GM12878 (cell line): ENCODE measurements around the gene LRSAM1. TPM values are rescaled to one million over a fixed set of nuclear protein-coding genes. Genes with fewer than 3 reads are reported as not detected.

Experiments
- ATAC-seq: fragments of 200-7000 bp; cut with Tn5 transposase; 3 replicates; pipeline ENCODE4 v1.9.1; 2020; ENCODE audit warnings: mild to moderate bottlenecking, moderate library complexity
- BruUV-seq: library from RNA; stranded (reverse); fragments of 400-500 nt; replicated peaks from 2 replicates; lab custom pipeline; 2021; lab: Mats Ljungman, UMichigan
- CTCF ChIA-PET: fragments of 300-600 bp; sonication (Branson Sonifier 250); formaldehyde crosslinking; extraction: SDS; loops from one replicate; lab custom pipeline; 2021; ENCODE audit warnings: inconsistent platforms; lab: Yijun Ruan, JAX
- POLR2A ChIA-PET: fragments of 350-600 bp; formaldehyde crosslinking; extraction: SDS; loops from one replicate; lab custom pipeline; 2021; ENCODE audit warnings: inconsistent platforms; lab: Charles Lee
- RAD21 ChIA-PET: fragments of 300-600 bp; sonication (Branson Sonifier 250); formaldehyde crosslinking; loops from one replicate; lab custom pipeline; 2023; ENCODE audit warnings: antibody characterized with exemption; ENCODE audit not compliant: unreplicated experiment; lab: Charles Lee
- SMC1A ChIA-PET: fragments of 300-600 bp; sonication (Branson Sonifier 250); formaldehyde crosslinking; loops from one replicate; lab custom pipeline; 2023; ENCODE audit not compliant: unreplicated experiment, uncharacterized antibody; lab: Charles Lee
- DNase-seq: peaks from one replicate; pipeline ENCODE4 v3.0.0-alpha.2; 2011; ENCODE audit warnings: low read depth, low spot score
- FAIRE-seq: peaks from 3 replicates; lab custom pipeline; 2011; peaks lifted over from hg19 to GRCh38; lab: Jason Lieb, UNC
- H2AFZ ChIP-seq: 2 replicates; pipeline ENCODE4 v1.6.0; 2011; ENCODE audit warnings: low read depth, low read length, control low read depth; ENCODE audit not compliant: control insufficient read depth
- H3K27ac ChIP-seq: 2 replicates; pipeline ENCODE4 v1.5.1; 2011; ENCODE audit warnings: control low read depth; ENCODE audit not compliant: control insufficient read depth, insufficient read depth
- H3K27me3 ChIP-seq, 2 experiments: replicated peaks in 1 of 2; 2 replicates each; pipeline versions ENCODE4 v1.6.0 to v1.6.1; 2011; ENCODE audit warnings: low read length in 1 of 2; ENCODE audit not compliant: control insufficient read depth in 2 of 2, insufficient read depth in 2 of 2
- H3K36me3 ChIP-seq, 2 experiments: 2 replicates each; pipeline ENCODE4 v1.5.1; 2011; ENCODE audit warnings: low read length in 1 of 2; ENCODE audit not compliant: control insufficient read depth in 2 of 2, insufficient read depth in 2 of 2
- H3K4me1 ChIP-seq: 2 replicates; pipeline ENCODE4 v1.6.1; 2011; ENCODE audit warnings: mild to moderate bottlenecking, low read length, moderate library complexity, mixed read lengths; ENCODE audit not compliant: control insufficient read depth, insufficient read depth
- H3K4me2 ChIP-seq: 2 replicates; pipeline ENCODE4 v1.6.0; 2011; ENCODE audit warnings: control low read depth; ENCODE audit not compliant: control insufficient read depth, insufficient read depth
- H3K4me3 ChIP-seq: fragments of 200-600 bp; sonication (generic); 2 replicates; pipeline ENCODE4 v1.5.1; 2016
- H3K79me2 ChIP-seq: 2 replicates; pipeline ENCODE4 v1.6.0; 2011; ENCODE audit warnings: low read length; ENCODE audit not compliant: control insufficient read depth, insufficient read depth
- H3K9ac ChIP-seq: 2 replicates; pipeline ENCODE4 v1.8.0; 2011; ENCODE audit warnings: low read length, control low read depth, mixed read lengths; ENCODE audit not compliant: control insufficient read depth, insufficient read depth
- H3K9me3 ChIP-seq: replicated peaks from 3 replicates; pipeline ENCODE4 v1.5.1; 2011; ENCODE audit warnings: mild to moderate bottlenecking, low read length; ENCODE audit not compliant: control insufficient read depth, insufficient read depth
- H4K20me1 ChIP-seq: 2 replicates; pipeline ENCODE4 v1.6.0; 2011; ENCODE audit not compliant: control insufficient read depth, insufficient read depth
- GATAD2B ChIP-seq: fragments of 450-650 bp; conservative IDR thresholded peaks from 2 replicates; pipeline ENCODE4 v1.6.1; 2017; ENCODE audit warnings: low read depth, mild to moderate bottlenecking, moderate library complexity
- IKZF2 ChIP-seq, 2 experiments: fragments of 450-650 bp; IDR thresholded peaks; 2 replicates each; pipeline ENCODE4 v1.6.1; 2017; ENCODE audit warnings: mild to moderate bottlenecking in 2 of 2, moderate library complexity in 2 of 2
- MEF2A ChIP-seq: IDR thresholded peaks from 2 replicates; pipeline ENCODE4 v1.6.1; 2011; ENCODE audit warnings: low read depth, mild to moderate bottlenecking, low read length, moderate library complexity; ENCODE audit not compliant: insufficient read depth
- RBBP5 ChIP-seq: fragments of 200-600 bp; sonication (generic); conservative IDR thresholded peaks from 2 replicates; pipeline ENCODE4 v1.6.1; 2016
- SMC3 ChIP-seq: IDR thresholded peaks from 2 replicates; pipeline ENCODE4 v1.6.1; 2011; ENCODE audit warnings: low read length, improper control_type of control experiment, borderline replicate concordance
- SUPT20H ChIP-seq: IDR thresholded peaks from 2 replicates; pipeline ENCODE4 v1.6.1; 2011; ENCODE audit warnings: low read depth, mild to moderate bottlenecking, low read length, moderate library complexity, borderline replicate concordance; ENCODE audit not compliant: control insufficient read depth
- TCF7 ChIP-seq: IDR thresholded peaks from 2 replicates; pipeline ENCODE4 v1.6.1; 2014; ENCODE audit warnings: antibody characterized with exemption, borderline replicate concordance
- WGBS: methylation state at CpG from one replicate; pipeline ENCODE4 v1.1.6; 2016; ENCODE audit warnings: low lambda C conversion rate; ENCODE audit not compliant: insufficient replicate concordance, insufficient coverage; ENCODE audit errors: missing lambda C conversion rate; 5-methylcytosine and 5-hydroxymethylcytosine counted together
- in situ Hi-C: fragments of 300-500 bp; cut with MboI; formaldehyde crosslinking; loops from 9 replicates; pipeline ENCODE4 v1.14.3; 2018; ENCODE audit warnings: mixed read lengths
- intact Hi-C: fragments of 100-400 bp; cut with micrococcal nuclease; formaldehyde crosslinking; loops from one replicate; pipeline ENCODE4 v1.14.2; 2022; ENCODE audit not compliant: unreplicated experiment
- polyA plus RNA-seq, 11 experiments: library from polyadenylated mRNA; depleted of rRNA in 4 of 11; unstranded in 6 of 11; stranded (reverse) in 5 of 11; fragments of >200 nt; fragmentation: Nextera tagmentation in 4 of 11; fragmentation: Illumina TruSeq in 1 of 11; extraction: Ambion mirVana in 4 of 11; extraction: Trizol in 1 of 11; gene quantifications; 1 replicate in 1 of 11; 2 replicates in 10 of 11; pipeline versions ENCODE4 v1.2.1 to v1.2.3, GENCODE V29; 2011 to 2016; ENCODE audit warnings: inconsistent platforms in 2 of 11, missing spikeins in 2 of 11, low read depth in 1 of 11
- total RNA-seq, 4 experiments: library from RNA; depleted of rRNA in 3 of 4; stranded (reverse); fragments of >200 nt in 3 of 4; fragmentation: Illumina TruSeq in 1 of 4; extraction: Trizol in 1 of 4; gene quantifications; 2 replicates each; pipeline versions ENCODE4 v1.2.1 to v1.2.3, GENCODE V29; 2013 to 2021
- TF ChIP-seq, protein P1 (sequence below): fragments of 450-650 bp; formaldehyde crosslinking; IDR thresholded peaks from 2 replicates; pipeline ENCODE4 v1.4.0; 2022; ENCODE audit warnings: mild to moderate bottlenecking, moderate library complexity
- TF ChIP-seq, protein P2 (sequence below): fragments of 450-650 bp; IDR thresholded peaks from 2 replicates; pipeline ENCODE4 v1.6.1; 2018; ENCODE audit warnings: mild to moderate bottlenecking, low read depth, moderate library complexity; ENCODE audit not compliant: partially characterized antibody
- TF ChIP-seq, protein P3 (sequence below): IDR thresholded peaks from 2 replicates; pipeline ENCODE4 v1.6.1; 2012; ENCODE audit warnings: low read depth, low read length, improper control_type of control experiment
- TF ChIP-seq, protein P4 (sequence below): fragments of 150-350 bp; IDR thresholded peaks from 2 replicates; pipeline ENCODE4 v1.6.1; 2014; ENCODE audit warnings: mild to moderate bottlenecking, low read depth, low read length

Gene LRSAM1
- total and polyA plus RNA-seq, 10 of the 15 experiments (the other 5 are each of a cell fraction or from before 2014, with no cell fraction given): 0.14 to 23.4 (median 11.7) TPM

DNA sequence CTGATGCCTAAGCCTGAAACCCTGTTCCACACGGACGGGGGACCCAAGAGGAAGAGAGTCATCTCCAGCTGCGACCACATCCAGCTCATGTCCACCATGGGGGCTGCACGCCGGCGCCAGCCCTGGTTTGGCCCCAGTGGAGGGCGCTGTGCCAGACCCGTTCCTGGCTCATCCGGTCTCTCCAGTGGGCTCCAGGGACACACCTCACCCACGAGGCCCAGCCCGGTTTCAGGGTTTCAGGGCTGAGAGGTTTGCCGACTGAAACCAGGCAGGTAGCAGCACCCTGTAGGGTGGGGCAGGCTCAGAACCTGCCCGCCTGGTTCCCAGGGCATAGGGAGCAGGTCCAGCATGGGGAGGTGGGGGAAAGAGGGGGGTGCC lies 89.3 kb downstream of the LRSAM1 start:
- DNase-seq (no peak), ATAC-seq (no peak), FAIRE-seq (no peak)
- H3K4me3 ChIP-seq: no peak overlapping the region
- ChIA-PET SMC1A (no interaction called here), CTCF (no interaction called here), RAD21 (interaction anchor here (1.6 kb wide), 1 partner anchor 36 kb away, joined by 3 read pairs; no protein-coding TSS in a partner anchor), POLR2A (interaction anchor here (0.5 to 0.6 kb wide), 2 partner anchors 163 to 514 kb away, joined by 3 to 4 read pairs; no protein-coding TSS in a partner anchor)
- 51% methylated on average over 13 of the region's 13 CpGs for WGBS
- H3K79me2 ChIP-seq: no peaks in the 10 kb centered on the region
- no peaks in the 10 kb centered on the region for H3K36me3 ChIP-seq
- intact Hi-C loops: no loop called here
- TF ChIP-seq, protein P1, sequence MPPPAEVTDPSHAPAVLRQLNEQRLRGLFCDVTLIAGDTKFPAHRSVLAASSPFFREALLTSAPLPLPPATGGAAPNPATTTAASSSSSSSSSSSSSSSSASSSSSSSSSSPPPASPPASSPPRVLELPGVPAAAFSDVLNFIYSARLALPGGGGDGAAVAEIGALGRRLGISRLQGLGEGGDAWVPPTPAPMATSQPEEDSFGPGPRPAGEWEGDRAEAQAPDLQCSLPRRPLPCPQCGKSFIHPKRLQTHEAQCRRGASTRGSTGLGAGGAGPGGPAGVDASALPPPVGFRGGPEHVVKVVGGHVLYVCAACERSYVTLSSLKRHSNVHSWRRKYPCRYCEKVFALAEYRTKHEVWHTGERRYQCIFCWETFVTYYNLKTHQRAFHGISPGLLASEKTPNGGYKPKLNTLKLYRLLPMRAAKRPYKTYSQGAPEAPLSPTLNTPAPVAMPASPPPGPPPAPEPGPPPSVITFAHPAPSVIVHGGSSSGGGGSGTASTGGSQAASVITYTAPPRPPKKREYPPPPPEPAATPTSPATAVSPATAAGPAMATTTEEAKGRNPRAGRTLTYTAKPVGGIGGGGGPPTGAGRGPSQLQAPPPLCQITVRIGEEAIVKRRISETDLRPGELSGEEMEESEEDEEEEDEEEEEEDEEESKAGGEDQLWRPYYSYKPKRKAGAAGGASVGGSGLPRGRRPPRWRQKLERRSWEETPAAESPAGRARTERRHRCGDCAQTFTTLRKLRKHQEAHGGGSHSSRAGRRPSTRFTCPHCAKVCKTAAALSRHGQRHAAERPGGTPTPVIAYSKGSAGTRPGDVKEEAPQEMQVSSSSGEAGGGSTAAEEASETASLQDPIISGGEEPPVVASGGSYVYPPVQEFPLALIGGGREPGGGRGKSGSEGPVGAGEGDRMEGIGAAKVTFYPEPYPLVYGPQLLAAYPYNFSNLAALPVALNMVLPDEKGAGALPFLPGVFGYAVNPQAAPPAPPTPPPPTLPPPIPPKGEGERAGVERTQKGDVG (CRISPR knock-in tag): no peak
- TF ChIP-seq TCF7: no peak
- TF ChIP-seq, protein P2, sequence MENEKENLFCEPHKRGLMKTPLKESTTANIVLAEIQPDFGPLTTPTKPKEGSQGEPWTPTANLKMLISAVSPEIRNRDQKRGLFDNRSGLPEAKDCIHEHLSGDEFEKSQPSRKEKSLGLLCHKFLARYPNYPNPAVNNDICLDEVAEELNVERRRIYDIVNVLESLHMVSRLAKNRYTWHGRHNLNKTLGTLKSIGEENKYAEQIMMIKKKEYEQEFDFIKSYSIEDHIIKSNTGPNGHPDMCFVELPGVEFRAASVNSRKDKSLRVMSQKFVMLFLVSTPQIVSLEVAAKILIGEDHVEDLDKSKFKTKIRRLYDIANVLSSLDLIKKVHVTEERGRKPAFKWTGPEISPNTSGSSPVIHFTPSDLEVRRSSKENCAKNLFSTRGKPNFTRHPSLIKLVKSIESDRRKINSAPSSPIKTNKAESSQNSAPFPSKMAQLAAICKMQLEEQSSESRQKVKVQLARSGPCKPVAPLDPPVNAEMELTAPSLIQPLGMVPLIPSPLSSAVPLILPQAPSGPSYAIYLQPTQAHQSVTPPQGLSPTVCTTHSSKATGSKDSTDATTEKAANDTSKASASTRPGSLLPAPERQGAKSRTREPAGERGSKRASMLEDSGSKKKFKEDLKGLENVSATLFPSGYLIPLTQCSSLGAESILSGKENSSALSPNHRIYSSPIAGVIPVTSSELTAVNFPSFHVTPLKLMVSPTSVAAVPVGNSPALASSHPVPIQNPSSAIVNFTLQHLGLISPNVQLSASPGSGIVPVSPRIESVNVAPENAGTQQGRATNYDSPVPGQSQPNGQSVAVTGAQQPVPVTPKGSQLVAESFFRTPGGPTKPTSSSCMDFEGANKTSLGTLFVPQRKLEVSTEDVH: no peak
- TF ChIP-seq IKZF2 (IDR thresholded peaks at IDR 0.05): no peak
- TF ChIP-seq, protein P3, sequence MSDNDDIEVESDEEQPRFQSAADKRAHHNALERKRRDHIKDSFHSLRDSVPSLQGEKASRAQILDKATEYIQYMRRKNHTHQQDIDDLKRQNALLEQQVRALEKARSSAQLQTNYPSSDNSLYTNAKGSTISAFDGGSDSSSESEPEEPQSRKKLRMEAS: no peak
- TF ChIP-seq, protein P4, sequence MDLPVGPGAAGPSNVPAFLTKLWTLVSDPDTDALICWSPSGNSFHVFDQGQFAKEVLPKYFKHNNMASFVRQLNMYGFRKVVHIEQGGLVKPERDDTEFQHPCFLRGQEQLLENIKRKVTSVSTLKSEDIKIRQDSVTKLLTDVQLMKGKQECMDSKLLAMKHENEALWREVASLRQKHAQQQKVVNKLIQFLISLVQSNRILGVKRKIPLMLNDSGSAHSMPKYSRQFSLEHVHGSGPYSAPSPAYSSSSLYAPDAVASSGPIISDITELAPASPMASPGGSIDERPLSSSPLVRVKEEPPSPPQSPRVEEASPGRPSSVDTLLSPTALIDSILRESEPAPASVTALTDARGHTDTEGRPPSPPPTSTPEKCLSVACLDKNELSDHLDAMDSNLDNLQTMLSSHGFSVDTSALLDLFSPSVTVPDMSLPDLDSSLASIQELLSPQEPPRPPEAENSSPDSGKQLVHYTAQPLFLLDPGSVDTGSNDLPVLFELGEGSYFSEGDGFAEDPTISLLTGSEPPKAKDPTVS: no peak
- TF ChIP-seq GATAD2B: no peak
- no peak for TF ChIP-seq MEF2A
- no peak for TF ChIP-seq SUPT20H
- no peak for TF ChIP-seq SMC3
- no peak for TF ChIP-seq RBBP5
- H3K27me3 ChIP-seq: no peaks in the 10 kb centered on the region
- in situ Hi-C loops: no loop called here
- H3K27ac ChIP-seq: no peak overlapping the region
- H3K9me3 ChIP-seq: no peaks in the 10 kb centered on the region
- H4K20me1 ChIP-seq: no peaks in the 10 kb centered on the region
- H2AFZ ChIP-seq: no peak overlapping the region
- no peaks in the 10 kb centered on the region for H3K4me1 ChIP-seq
- no peak overlapping the region for H3K4me2 ChIP-seq
- no TSS peak for BruUV-seq
- no peak overlapping the region for H3K9ac ChIP-seq
